Omental fat pad (tissue), 4 donors: ENCODE results near the gene SCYGR3. TPM values are rescaled to one million over a fixed set of nuclear protein-coding genes. Genes with fewer than 3 reads are reported as not detected.

ENCODE experiments used
- ATAC-seq: fragments of 150-250 bp; one replicate; pipeline ENCODE4 v1.9.1; 2016; ENCODE audit warnings: mild to moderate bottlenecking, moderate library complexity; ENCODE audit not compliant: low FRiP score
- DNase-seq: peaks from one replicate; pipeline ENCODE4 v3.0.0-alpha.2; 2019; ENCODE audit warnings: low spot score
- total RNA-seq, 4 donors: library from RNA; depleted of rRNA; stranded (reverse); fragments of >200 nt; gene quantifications; one replicate each; pipeline ENCODE4 v1.1.0, GENCODE V29; 2016
- TF ChIP-seq, protein P1 (sequence below), 3 donors: fragments of 450-650 bp; IDR thresholded peaks; one replicate each; pipeline ENCODE4 v1.5.1; 2016 to 2017; ENCODE audit warnings: antibody characterized with exemption in 3 of 3, mild to moderate bottlenecking in 3 of 3, moderate library complexity in 2 of 3

Gene SCYGR3
- total RNA-seq, 4 donors from 2014 or later, result not detected

DNA sequence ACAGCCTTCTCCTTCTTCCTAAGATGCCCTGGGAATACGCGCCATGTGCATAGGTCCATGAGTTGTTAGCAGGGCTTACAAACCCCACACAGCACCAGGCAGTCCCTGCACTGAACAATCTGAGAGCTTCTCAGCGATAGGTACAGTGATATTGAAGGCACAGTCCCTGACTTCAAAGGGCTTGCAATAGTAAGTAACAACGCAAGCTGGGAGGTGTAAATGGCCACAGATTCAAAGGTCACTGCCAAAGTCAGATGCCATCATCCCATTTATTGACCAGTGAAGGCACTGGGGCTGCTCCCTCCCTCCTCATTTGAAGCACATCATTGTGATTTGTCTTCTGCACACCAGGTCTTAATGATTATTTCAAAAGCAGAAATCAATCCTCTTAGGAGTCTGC lies 541 bp upstream of the SCYGR3 start:
- no peak for ATAC-seq
- DNase-seq, result no peak
- TF ChIP-seq, protein P1, sequence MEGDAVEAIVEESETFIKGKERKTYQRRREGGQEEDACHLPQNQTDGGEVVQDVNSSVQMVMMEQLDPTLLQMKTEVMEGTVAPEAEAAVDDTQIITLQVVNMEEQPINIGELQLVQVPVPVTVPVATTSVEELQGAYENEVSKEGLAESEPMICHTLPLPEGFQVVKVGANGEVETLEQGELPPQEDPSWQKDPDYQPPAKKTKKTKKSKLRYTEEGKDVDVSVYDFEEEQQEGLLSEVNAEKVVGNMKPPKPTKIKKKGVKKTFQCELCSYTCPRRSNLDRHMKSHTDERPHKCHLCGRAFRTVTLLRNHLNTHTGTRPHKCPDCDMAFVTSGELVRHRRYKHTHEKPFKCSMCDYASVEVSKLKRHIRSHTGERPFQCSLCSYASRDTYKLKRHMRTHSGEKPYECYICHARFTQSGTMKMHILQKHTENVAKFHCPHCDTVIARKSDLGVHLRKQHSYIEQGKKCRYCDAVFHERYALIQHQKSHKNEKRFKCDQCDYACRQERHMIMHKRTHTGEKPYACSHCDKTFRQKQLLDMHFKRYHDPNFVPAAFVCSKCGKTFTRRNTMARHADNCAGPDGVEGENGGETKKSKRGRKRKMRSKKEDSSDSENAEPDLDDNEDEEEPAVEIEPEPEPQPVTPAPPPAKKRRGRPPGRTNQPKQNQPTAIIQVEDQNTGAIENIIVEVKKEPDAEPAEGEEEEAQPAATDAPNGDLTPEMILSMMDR (IDR thresholded peaks at IDR 0.05), result no peak

- no peak for DNase-seq
- TF ChIP-seq, protein P1 (IDR thresholded peaks at IDR 0.05), result no peak
- no peak for ATAC-seq
Observed at GRCh38 chr2:227614246-227614645, 394 bp downstream of the SCYGR3 start.

- DNase-seq, result no peak
- TF ChIP-seq, protein P1 (IDR thresholded peaks at IDR 0.05), result no peak
- no peak for ATAC-seq
Observed at GRCh38 chr2:227613272-227613660, 1.4 kb downstream of the SCYGR3 start.

DNA sequence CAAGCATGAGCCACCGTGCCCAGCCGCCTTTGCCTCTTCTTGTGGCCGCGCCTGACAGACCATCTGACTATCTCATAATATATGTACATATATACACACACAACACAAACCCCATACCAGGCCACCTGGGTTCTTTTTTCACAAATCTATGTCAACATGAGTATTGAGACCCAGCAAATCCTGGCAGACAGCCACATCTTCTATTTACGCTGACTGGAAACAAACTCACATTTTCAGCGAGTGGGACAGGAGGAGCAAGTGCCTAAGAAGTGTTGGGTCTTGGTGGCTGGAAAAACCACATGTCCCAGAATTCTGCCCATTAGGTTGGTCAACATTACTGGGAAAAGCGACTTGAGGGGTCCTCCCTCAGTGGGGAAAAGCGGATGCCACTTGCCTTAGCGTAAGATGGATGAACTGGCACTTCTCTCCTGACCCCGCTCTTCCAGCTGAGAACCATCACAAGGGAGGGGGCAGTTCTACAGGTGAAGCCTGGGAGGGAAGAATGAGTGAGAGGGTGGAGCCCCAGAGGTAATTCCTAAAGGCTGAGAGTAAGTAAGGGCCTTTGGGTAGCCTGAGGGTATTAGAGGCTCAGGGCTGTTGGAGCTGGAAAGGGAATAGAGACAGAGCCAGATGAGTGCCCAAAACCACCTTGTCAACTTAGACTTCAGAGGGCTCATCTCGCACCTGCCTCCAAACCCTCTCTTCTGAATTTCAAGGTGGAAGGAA lies 1.9 kb downstream of the SCYGR3 start:
- TF ChIP-seq, protein P1 (IDR thresholded peaks at IDR 0.05), result no peak
- ATAC-seq (no peak), DNase-seq (no peak)

DNA sequence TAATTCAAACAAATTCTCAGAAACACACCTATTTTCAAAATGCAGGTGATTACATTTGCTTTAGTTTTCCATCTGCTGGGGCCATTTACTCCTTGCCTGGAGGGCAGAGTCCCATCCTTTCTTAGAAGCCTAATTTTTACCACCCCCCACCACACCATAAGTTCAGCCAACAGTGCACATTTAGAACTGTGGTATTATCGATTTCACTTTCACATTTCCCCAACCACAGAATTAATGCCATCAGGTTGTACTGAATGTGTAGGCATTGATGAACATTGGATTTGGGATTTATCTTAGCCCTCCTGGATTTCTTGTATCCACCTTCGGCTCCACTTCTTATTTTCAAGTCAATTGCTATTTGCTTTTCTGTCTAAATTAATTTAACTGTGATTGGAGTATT lies 4.5 kb downstream of the SCYGR3 start:
- TF ChIP-seq, protein P1 (IDR thresholded peaks at IDR 0.05), result no peak
- ATAC-seq (no peak), DNase-seq (no peak)

DNA sequence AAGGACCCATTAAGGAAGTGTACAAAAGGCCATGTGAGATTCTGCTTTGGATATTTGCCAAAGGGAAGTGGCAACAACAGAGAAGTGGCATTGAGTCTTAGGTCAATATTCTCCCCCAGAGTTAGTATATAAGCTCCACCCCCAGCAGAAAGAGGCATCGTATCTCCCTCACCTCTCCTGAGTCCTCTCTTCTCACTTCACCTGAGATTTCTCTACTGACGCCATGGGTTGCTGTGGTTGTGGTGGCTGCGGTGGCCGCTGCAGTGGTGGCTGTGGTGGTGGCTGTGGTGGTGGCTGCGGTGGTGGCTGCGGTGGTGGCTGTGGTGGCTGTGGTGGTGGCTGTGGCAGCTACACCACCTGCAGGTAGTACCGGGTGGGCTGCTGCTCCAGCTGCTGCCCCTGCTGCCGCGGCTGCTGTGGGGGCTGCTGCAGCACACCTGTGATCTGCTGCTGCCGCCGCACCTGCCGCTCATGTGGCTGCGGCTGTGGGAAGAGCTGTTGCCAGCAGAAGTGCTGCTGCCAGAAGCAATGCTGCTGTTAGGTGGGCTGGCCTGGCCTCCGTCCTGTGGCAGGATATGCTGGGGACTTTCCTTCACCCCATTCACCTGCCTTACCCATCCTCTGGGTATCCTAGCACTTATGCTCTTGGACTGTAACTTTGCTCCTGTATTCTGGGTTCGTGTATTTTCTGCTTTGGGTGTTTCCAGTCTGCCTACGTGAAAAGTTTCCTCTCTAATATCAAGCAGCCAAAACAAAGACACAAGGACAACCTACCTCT lies 5.9 kb downstream of the SCYGR3 start:
- DNase-seq (no peak), ATAC-seq (no peak)
- TF ChIP-seq, protein P1 (IDR thresholded peaks at IDR 0.05), result no peak

- ATAC-seq (no peak), DNase-seq (no peak)
- TF ChIP-seq, protein P1 (IDR thresholded peaks at IDR 0.05), result no peak
Observed at GRCh38 chr2:227607941-227608340, 6.7 kb downstream of the SCYGR3 start.
